Activated B cell treated with CpG ODN at 0.5 μM for 24 hours (primary cell): ENCODE data around the gene METTL4. TPM values are rescaled to one million over a fixed set of nuclear protein-coding genes. Genes with fewer than 3 reads are reported as not detected.

ENCODE experiments used
- ATAC-seq: fragments of 200-7000 bp; cut with Tn5 transposase; one replicate; pipeline ENCODE4 v1.10.0; 2021; ENCODE audit warnings: low read depth, mild to moderate bottlenecking, moderate library complexity
- CTCF ChIA-PET: fragments of 350-600 bp; sonication (Branson Sonifier 250); formaldehyde crosslinking; loops from one replicate; lab custom pipeline; 2021; ENCODE audit warnings: antibody characterized with exemption; lab: Charles Lee
- POLR2A ChIA-PET: fragments of 350-600 bp; sonication (Branson Sonifier 250); formaldehyde crosslinking; loops from one replicate; lab custom pipeline; 2021; ENCODE audit warnings: antibody characterized with exemption; lab: Charles Lee
- DNase-seq: peaks from one replicate; pipeline ENCODE4 v3.0.0; 2022
- H3K27ac Mint-ChIP-seq: one replicate; pipeline ENCODE4 v1.8.0; 2020; ENCODE audit warnings: mixed read lengths
- H3K27me3 Mint-ChIP-seq: one replicate; pipeline ENCODE4 v1.8.0; 2021; ENCODE audit warnings: mixed read lengths
- H3K36me3 Mint-ChIP-seq: one replicate; pipeline ENCODE4 v1.8.0; 2021; ENCODE audit warnings: low read depth, mixed read lengths
- H3K4me1 Mint-ChIP-seq: one replicate; pipeline ENCODE4 v1.8.0; 2021; ENCODE audit warnings: mixed read lengths
- H3K4me3 Mint-ChIP-seq: one replicate; pipeline ENCODE4 v1.8.0; 2020; ENCODE audit warnings: mild to moderate bottlenecking, mixed read lengths
- H3K9me3 Mint-ChIP-seq: one replicate; pipeline ENCODE4 v1.8.0; 2020; ENCODE audit warnings: mixed read lengths
- intact Hi-C: fragments of 100-400 bp; cut with micrococcal nuclease; formaldehyde crosslinking; loops from one replicate; pipeline ENCODE4 v1.15.1; 2024
- total RNA-seq: library from RNA; stranded (reverse); gene quantifications from 2 replicates; pipeline ENCODE4 v1.2.3, GENCODE V29; 2022
- TF ChIP-seq, protein P1 (sequence below): fragments of 200-600 bp; IDR thresholded peaks from one replicate; pipeline ENCODE4 v1.8.0; 2022; ENCODE audit warnings: antibody characterized with exemption, mild to moderate bottlenecking

The METTL4 gene
- total RNA-seq, 1 donor from 2014 or later: 17.4 TPM

DNA sequence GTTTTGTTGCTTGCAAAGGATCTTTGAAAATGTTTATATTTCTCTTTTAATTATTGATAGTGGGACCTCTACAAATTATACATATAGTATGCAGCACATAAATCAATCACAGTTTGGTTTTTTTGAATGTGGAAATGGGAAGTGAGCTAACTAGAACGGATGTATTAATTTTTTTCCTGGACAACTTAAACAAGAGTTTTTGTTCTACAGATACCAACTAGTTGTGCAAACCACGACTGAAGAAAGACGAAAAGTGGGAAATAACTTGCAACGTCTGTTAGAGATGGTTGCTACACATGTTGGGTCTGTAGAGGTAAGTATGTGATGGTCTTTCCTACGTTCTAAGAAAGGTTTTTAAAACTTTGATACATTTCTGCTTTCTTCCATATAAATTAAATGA, 39.2 kb upstream of the METTL4 start:
- H3K36me3 Mint-ChIP-seq: peaks cover 4% of the 10 kb centered on the region
- TF ChIP-seq, protein P1, sequence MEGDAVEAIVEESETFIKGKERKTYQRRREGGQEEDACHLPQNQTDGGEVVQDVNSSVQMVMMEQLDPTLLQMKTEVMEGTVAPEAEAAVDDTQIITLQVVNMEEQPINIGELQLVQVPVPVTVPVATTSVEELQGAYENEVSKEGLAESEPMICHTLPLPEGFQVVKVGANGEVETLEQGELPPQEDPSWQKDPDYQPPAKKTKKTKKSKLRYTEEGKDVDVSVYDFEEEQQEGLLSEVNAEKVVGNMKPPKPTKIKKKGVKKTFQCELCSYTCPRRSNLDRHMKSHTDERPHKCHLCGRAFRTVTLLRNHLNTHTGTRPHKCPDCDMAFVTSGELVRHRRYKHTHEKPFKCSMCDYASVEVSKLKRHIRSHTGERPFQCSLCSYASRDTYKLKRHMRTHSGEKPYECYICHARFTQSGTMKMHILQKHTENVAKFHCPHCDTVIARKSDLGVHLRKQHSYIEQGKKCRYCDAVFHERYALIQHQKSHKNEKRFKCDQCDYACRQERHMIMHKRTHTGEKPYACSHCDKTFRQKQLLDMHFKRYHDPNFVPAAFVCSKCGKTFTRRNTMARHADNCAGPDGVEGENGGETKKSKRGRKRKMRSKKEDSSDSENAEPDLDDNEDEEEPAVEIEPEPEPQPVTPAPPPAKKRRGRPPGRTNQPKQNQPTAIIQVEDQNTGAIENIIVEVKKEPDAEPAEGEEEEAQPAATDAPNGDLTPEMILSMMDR: no peak
- POLR2A ChIA-PET: no interaction called here
- H3K27ac Mint-ChIP-seq: no peak overlapping the region
- intact Hi-C loops: no loop called here
- H3K4me1 Mint-ChIP-seq: peaks cover 14% of the 10 kb centered on the region
- ATAC-seq: no peak
- H3K4me3 Mint-ChIP-seq: no peak overlapping the region
- CTCF ChIA-PET: no interaction called here
- DNase-seq: no peak
- H3K27me3 Mint-ChIP-seq: no peaks in the 10 kb centered on the region
- peaks cover 2% of the 10 kb centered on the region for H3K9me3 Mint-ChIP-seq

DNA sequence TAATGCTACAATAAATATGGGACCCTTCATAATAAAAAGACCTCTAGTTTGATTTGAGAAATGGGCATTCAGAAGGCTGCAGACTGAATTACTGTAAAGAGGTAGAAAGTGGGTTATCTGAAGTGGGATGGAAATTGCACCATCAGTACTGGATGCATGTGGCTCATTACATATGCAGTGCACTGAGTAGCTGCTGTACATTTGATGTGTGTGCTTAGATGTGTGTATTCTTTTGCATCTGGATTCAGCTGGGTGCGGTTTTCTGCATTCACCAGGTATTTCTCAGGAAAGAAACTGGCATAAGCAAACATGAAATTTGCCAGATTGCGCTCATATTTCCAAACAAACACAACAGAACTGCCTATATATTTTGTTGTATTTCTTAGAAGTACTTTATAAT, 38.3 kb upstream of the METTL4 start:
- no peak overlapping the region for H3K4me3 Mint-ChIP-seq
- no peak for DNase-seq
- H3K27ac Mint-ChIP-seq: no peak overlapping the region
- no peak for ATAC-seq
- TF ChIP-seq, protein P1: no peak
- POLR2A ChIA-PET: interaction anchor here (0.5 to 1.7 kb wide), 2 partner anchors 27 to 28 kb away, joined by 3 to 9 read pairs; no protein-coding TSS in a partner anchor
- peaks cover 24% of the 10 kb centered on the region for H3K4me1 Mint-ChIP-seq
- H3K9me3 Mint-ChIP-seq: no peaks in the 10 kb centered on the region
- peaks cover 1% of the 10 kb centered on the region for H3K36me3 Mint-ChIP-seq
- intact Hi-C loops: no loop called here
- H3K27me3 Mint-ChIP-seq: no peaks in the 10 kb centered on the region
- CTCF ChIA-PET: no interaction called here

DNA sequence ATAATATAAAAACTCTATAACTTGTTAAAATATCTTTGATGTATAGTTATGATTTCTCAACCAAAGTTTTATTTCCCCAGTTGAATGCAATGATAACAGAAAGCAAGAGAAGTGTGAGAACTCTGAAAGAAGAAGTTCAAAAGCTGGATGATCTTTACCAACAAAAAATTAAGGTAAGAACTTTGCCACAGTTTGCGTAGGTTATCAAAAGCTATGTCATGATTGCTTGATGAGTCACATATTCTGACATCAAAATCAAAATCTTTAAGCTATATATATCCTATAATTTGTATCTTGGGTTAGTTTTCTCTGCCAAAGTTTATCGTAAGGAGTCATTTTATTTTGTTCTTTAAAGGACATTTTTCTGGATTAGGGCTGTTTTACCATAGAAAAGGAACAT, 35.0 kb upstream of the METTL4 start:
- Mint-ChIP-seq H3K27ac (peak overlapping the region; percentile 83), H3K36me3 (peaks cover 1% of the 10 kb centered on the region), H3K27me3 (no peaks in the 10 kb centered on the region), H3K4me3 (peak overlapping the region; percentile 24), H3K4me1 (peaks cover 31% of the 10 kb centered on the region), H3K9me3 (no peaks in the 10 kb centered on the region)
- POLR2A ChIA-PET: interaction anchor here (0.5 to 3.0 kb wide), 10 partner anchors 12 to 337 kb away, joined by 3 to 58 read pairs (median 4); partner anchors contain the start of gene SMCHD1
- ATAC-seq (no peak), DNase-seq (no peak)
- CTCF ChIA-PET: interaction anchor here (1.0 to 2.8 kb wide), 4 partner anchors 17 to 51 kb away, joined by 3 to 11 read pairs (median 4); partner anchors contain the start of genes METTL4, NDC80 and SMCHD1
- intact Hi-C loops: no loop called here
- TF ChIP-seq, protein P1: no peak

DNA sequence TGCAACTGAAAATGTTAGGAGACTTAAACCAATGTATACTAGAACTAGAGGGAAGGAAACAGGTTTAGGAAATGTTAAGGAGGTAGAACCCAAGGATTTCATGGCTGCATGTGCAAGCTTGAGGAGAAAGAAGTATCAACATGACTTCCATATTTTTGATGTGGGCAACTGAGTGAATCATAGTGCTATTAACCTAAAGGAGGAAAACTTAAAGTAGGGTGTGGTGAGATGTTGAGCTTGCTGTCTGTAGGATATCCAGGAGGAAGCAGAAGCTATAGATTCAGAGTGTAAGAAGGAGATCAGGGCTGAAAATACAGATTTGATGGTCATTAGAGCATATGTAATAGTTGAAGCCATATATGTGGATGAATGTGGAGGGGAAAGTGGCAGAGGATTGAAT, 31.5 kb upstream of the METTL4 start:
- ATAC-seq: no peak
- no peak overlapping the region for H3K27ac Mint-ChIP-seq
- TF ChIP-seq, protein P1: no peak
- POLR2A ChIA-PET: interaction anchor here (1.6 kb wide), 1 partner anchor 34 kb away, joined by 4 read pairs; no protein-coding TSS in a partner anchor
- H3K9me3 Mint-ChIP-seq: no peaks in the 10 kb centered on the region
- CTCF ChIA-PET: no interaction called here
- peaks cover 31% of the 10 kb centered on the region for H3K4me1 Mint-ChIP-seq
- no peak for DNase-seq
- no peaks in the 10 kb centered on the region for H3K36me3 Mint-ChIP-seq
- H3K4me3 Mint-ChIP-seq: no peak overlapping the region
- intact Hi-C loops: no loop called here
- H3K27me3 Mint-ChIP-seq: no peaks in the 10 kb centered on the region

DNA sequence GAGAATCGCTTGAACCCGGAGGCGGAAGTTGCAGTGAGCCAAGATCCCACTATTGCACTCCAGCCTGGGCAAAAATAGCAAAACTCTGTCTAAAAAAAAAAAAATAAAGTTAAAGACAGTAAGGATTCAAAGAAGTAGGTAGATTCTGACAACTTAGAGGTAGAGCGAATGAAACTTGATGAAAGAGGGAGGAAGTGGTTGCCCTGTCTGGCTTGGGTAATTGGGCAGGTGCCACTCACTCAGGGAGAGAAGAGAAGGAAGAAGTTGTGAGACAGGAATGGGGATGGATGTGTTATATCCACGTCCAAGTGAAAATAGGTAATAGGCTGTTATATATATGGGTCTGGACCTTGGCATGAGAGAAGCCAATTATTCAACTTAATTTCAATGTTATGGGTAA, 26.3 kb upstream of the METTL4 start:
- H3K27me3 Mint-ChIP-seq: no peaks in the 10 kb centered on the region
- H3K36me3 Mint-ChIP-seq: peaks cover 3% of the 10 kb centered on the region
- ChIA-PET CTCF (no interaction called here), POLR2A (interaction anchor here (0.7 kb wide), 1 partner anchor 45 kb away, joined by 3 read pairs; no protein-coding TSS in a partner anchor)
- TF ChIP-seq, protein P1: no peak
- H3K9me3 Mint-ChIP-seq: peaks cover 2% of the 10 kb centered on the region
- intact Hi-C loops: no loop called here
- no peak for DNase-seq
- ATAC-seq: no peak
- H3K27ac Mint-ChIP-seq: no peak overlapping the region
- no peak overlapping the region for H3K4me3 Mint-ChIP-seq
- peaks cover 6% of the 10 kb centered on the region for H3K4me1 Mint-ChIP-seq
